CD14-positive monocyte (primary cell): ENCODE data around the gene NBDY. TPM values are rescaled to one million over a fixed set of nuclear protein-coding genes. Genes with fewer than 3 reads are reported as not detected.

Experiments
- DNase-seq, 3 donors: peaks; one replicate each; pipeline ENCODE4 v3.0.0-alpha.2; 2011 to 2022
- H2AFZ ChIP-seq: 2 replicates; pipeline ENCODE4 v1.6.0; 2012; ENCODE audit warnings: mild to moderate bottlenecking, low read depth, low read length, inconsistent platforms; ENCODE audit not compliant: insufficient read depth, poor library complexity, severe bottlenecking
- H3K27ac ChIP-seq, 2 donors: 1 replicate in 1 of 2; 2 replicates in 1 of 2; pipeline ENCODE4 v1.5.1; 2012 to 2013; ENCODE audit warnings: low read length in 2 of 2, control low read depth in 1 of 2, inconsistent platforms in 1 of 2, low read depth in 1 of 2, mild to moderate bottlenecking in 1 of 2
- H3K27me3 ChIP-seq, 2 donors: one replicate each; pipeline versions ENCODE4 v1.6.0 to v1.6.1; 2011 to 2013; ENCODE audit warnings: low read length in 2 of 2; ENCODE audit not compliant: control insufficient read depth in 2 of 2, insufficient read depth in 2 of 2
- H3K36me3 ChIP-seq, 2 donors: replicated peaks in 1 of 2; 1 replicate in 1 of 2; 2 replicates in 1 of 2; pipeline versions ENCODE4 v1.5.1 to v1.6.1; 2012 to 2013; ENCODE audit warnings: low read length in 2 of 2, control low read depth in 1 of 2, inconsistent platforms in 1 of 2, mild to moderate bottlenecking in 1 of 2; ENCODE audit not compliant: insufficient read depth in 2 of 2, control insufficient read depth in 1 of 2
- H3K4me1 ChIP-seq, 2 donors: 1 replicate in 1 of 2; 2 replicates in 1 of 2; pipeline versions ENCODE4 v1.5.1 to v1.6.1; 2012 to 2013; ENCODE audit warnings: low read length in 2 of 2, control low read depth in 1 of 2, inconsistent platforms in 1 of 2, mild to moderate bottlenecking in 1 of 2, moderate library complexity in 1 of 2; ENCODE audit not compliant: insufficient read depth in 2 of 2, control insufficient read depth in 1 of 2
- H3K4me2 ChIP-seq: replicated peaks from 2 replicates; pipeline ENCODE3; 2012; ENCODE audit warnings: low read length, moderate library complexity, mild to moderate bottlenecking; ENCODE audit not compliant: poor library complexity, severe bottlenecking; ENCODE audit errors: extremely low read depth
- H3K4me3 ChIP-seq, 3 experiments: fragments of 200-600 bp in 1 of 3; sonication (generic) in 1 of 3; replicated peaks in 1 of 3; 1 replicate in 2 of 3; 2 replicates in 1 of 3; pipeline ENCODE4 v1.5.1; 2011 to 2013; ENCODE audit warnings: low read length in 3 of 3, mild to moderate bottlenecking in 3 of 3, control low read depth in 2 of 3, low read depth in 2 of 3, inconsistent platforms in 1 of 3, moderate library complexity in 1 of 3
- H3K79me2 ChIP-seq: 2 replicates; pipeline ENCODE4 v1.6.0; 2012; ENCODE audit warnings: mild to moderate bottlenecking, control low read depth, inconsistent platforms, low read length, moderate library complexity; ENCODE audit not compliant: insufficient read depth
- H3K9ac ChIP-seq: 2 replicates; pipeline ENCODE4 v1.6.0; 2017; ENCODE audit warnings: low read length, mild to moderate bottlenecking; ENCODE audit not compliant: insufficient read depth, poor library complexity, severe bottlenecking
- H3K9me3 ChIP-seq, 2 donors: replicated peaks in 1 of 2; 1 replicate in 1 of 2; 2 replicates in 1 of 2; pipeline versions ENCODE4 v1.5.1 to v1.6.1; 2012 to 2013; ENCODE audit warnings: low read length in 2 of 2, control low read depth in 1 of 2; ENCODE audit not compliant: control insufficient read depth in 1 of 2, insufficient read depth in 1 of 2
- H4K20me1 ChIP-seq: 2 replicates; pipeline ENCODE4 v1.6.0; 2012; ENCODE audit warnings: mild to moderate bottlenecking, low read length, control low read depth, moderate library complexity; ENCODE audit not compliant: insufficient read depth
- H3K27ac Mint-ChIP-seq, 7 donors: one replicate each; pipeline ENCODE4 v1.8.0; 2020; ENCODE audit warnings: mild to moderate bottlenecking in 7 of 7, mixed read lengths in 7 of 7, moderate library complexity in 6 of 7, inconsistent platforms in 2 of 7
- H3K27me3 Mint-ChIP-seq, 3 donors: one replicate each; pipeline ENCODE4 v1.8.0; 2021 to 2022; ENCODE audit warnings: low read depth in 3 of 3, mild to moderate bottlenecking in 3 of 3, mixed read lengths in 3 of 3, moderate library complexity in 3 of 3, inconsistent platforms in 1 of 3
- H3K36me3 Mint-ChIP-seq, 2 donors: one replicate each; pipeline ENCODE4 v1.8.0; 2020; ENCODE audit warnings: mixed read lengths in 2 of 2, inconsistent platforms in 1 of 2, mild to moderate bottlenecking in 1 of 2
- H3K4me1 Mint-ChIP-seq: one replicate; pipeline ENCODE4 v1.8.0; 2020; ENCODE audit warnings: mild to moderate bottlenecking, mixed read lengths
- H3K4me3 Mint-ChIP-seq, 2 donors: one replicate each; pipeline ENCODE4 v1.8.0; 2020; ENCODE audit warnings: mild to moderate bottlenecking in 2 of 2, mixed read lengths in 2 of 2, moderate library complexity in 1 of 2
- H3K9me3 Mint-ChIP-seq, 7 donors: one replicate each; pipeline ENCODE4 v1.8.0; 2020 to 2022; ENCODE audit warnings: mixed read lengths in 7 of 7, mild to moderate bottlenecking in 6 of 7, moderate library complexity in 6 of 7, inconsistent platforms in 2 of 7
- WGBS: methylation state at CpG from one replicate; pipeline ENCODE4 v1.1.5; 2013; ENCODE audit warnings: missing lambda C conversion rate; ENCODE audit not compliant: insufficient coverage; 5-methylcytosine and 5-hydroxymethylcytosine counted together
- intact Hi-C, 2 donors: fragments of 100-400 bp; cut with micrococcal nuclease; formaldehyde crosslinking; loops; one replicate each; pipeline versions ENCODE4 v1.15.0 to v1.15.1; 2023
- polyA plus RNA-seq, 3 donors: library from polyadenylated mRNA; depleted of rRNA in 1 of 3; unstranded in 2 of 3; stranded (reverse) in 1 of 3; fragments of 300-500 nt in 2 of 3; fragments of >200 nt in 1 of 3; fragmentation: Illumina TruSeq in 2 of 3; gene quantifications; 1 replicate in 2 of 3; 2 replicates in 1 of 3; pipeline ENCODE4 v1.2.3, GENCODE V29; 2012 to 2021
- TF ChIP-seq, protein P1 (sequence below): fragments of 200-600 bp; IDR thresholded peaks from one replicate; pipeline ENCODE4 v1.8.0; 2022; ENCODE audit warnings: antibody characterized with exemption, mild to moderate bottlenecking

The NBDY gene
- polyA plus RNA-seq, 3 donors, result 14.4 to 24.9 (median 22.1) TPM

GRCh38 chrX:56733459-56734046, 4.5 kb downstream of the NBDY start:
- peaks cover 19% of the 10 kb centered on the region for H3K4me1 Mint-ChIP-seq
- peak overlapping the region in 1 of 7 donors; percentile 61 for H3K27ac Mint-ChIP-seq
- H3K27ac ChIP-seq, result no peak overlapping the region
- no peak overlapping the region for H3K4me3 Mint-ChIP-seq
- H4K20me1 ChIP-seq, result no peaks in the 10 kb centered on the region
- peaks cover 18% of the 10 kb centered on the region for H3K79me2 ChIP-seq
- no peaks in the 10 kb centered on the region for H3K9me3 ChIP-seq
- no CpG with 5 or more reads among the region's 2 CpGs for WGBS
- peaks cover 11 to 21% of the 10 kb centered on the region in 2 donors for H3K36me3 Mint-ChIP-seq
- H3K27me3 Mint-ChIP-seq, result peaks cover 0 to 16% (median 0%) of the 10 kb centered on the region in 3 donors
- H3K9me3 Mint-ChIP-seq, result peaks cover 0 to 3% (median 0%) of the 10 kb centered on the region in 7 donors
- no peak overlapping the region for H3K4me3 ChIP-seq
- peaks cover 0 to 4% of the 10 kb centered on the region in 2 donors for H3K27me3 ChIP-seq
- DNase-seq, result peak; percentile 30 to 64 (median 57)
- H3K4me2 ChIP-seq, result no peak overlapping the region
- intact Hi-C loops, result no loop called here
- H3K9ac ChIP-seq, result no peak overlapping the region
- H3K36me3 ChIP-seq, result no peaks in the 10 kb centered on the region
- TF ChIP-seq, protein P1, sequence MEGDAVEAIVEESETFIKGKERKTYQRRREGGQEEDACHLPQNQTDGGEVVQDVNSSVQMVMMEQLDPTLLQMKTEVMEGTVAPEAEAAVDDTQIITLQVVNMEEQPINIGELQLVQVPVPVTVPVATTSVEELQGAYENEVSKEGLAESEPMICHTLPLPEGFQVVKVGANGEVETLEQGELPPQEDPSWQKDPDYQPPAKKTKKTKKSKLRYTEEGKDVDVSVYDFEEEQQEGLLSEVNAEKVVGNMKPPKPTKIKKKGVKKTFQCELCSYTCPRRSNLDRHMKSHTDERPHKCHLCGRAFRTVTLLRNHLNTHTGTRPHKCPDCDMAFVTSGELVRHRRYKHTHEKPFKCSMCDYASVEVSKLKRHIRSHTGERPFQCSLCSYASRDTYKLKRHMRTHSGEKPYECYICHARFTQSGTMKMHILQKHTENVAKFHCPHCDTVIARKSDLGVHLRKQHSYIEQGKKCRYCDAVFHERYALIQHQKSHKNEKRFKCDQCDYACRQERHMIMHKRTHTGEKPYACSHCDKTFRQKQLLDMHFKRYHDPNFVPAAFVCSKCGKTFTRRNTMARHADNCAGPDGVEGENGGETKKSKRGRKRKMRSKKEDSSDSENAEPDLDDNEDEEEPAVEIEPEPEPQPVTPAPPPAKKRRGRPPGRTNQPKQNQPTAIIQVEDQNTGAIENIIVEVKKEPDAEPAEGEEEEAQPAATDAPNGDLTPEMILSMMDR, result peak; percentile 67
- H2AFZ ChIP-seq, result no peak overlapping the region
- peaks cover 9 to 10% of the 10 kb centered on the region in 2 donors for H3K4me1 ChIP-seq

- Histone ChIP-seq H3K9me3 (no peaks in the 10 kb centered on the region), H3K36me3 (no peaks in the 10 kb centered on the region), H3K9ac (no peak overlapping the region), H3K4me3 (no peak overlapping the region), H2AFZ (no peak overlapping the region), H3K27ac (no peak overlapping the region), H4K20me1 (no peaks in the 10 kb centered on the region), H3K4me1 (no peaks in the 10 kb centered on the region), H3K4me2 (no peak overlapping the region), H3K79me2 (peaks cover under 1% of the 10 kb centered on the region), H3K27me3 (peaks cover 0 to 8% of the 10 kb centered on the region in 2 donors)
- Mint-ChIP-seq H3K27ac (no peak overlapping the region), H3K9me3 (peaks cover 0 to 3% (median 0%) of the 10 kb centered on the region in 7 donors), H3K27me3 (peaks cover 0 to 7% (median 0%) of the 10 kb centered on the region in 3 donors), H3K36me3 (peaks cover 11 to 23% of the 10 kb centered on the region in 2 donors), H3K4me3 (no peak overlapping the region), H3K4me1 (peaks cover 13% of the 10 kb centered on the region)
- intact Hi-C loops, result no loop called here
- DNase-seq, result no peak
- 83% methylated on average over 3 of the region's 14 CpGs for WGBS
- TF ChIP-seq, protein P1, result no peak
These were observed 7.2 kb downstream of the NBDY start for GRCh38 chrX:56736219-56736618.
